Eye (tissue), 1 donor: Measurements from ENCODE around the gene PLEKHG7.
A peak's percentile ranks its signal among the peaks of the same experiment; 100 is the strongest.
"Not testable (repeated sequence)": the region's sequence is repeated elsewhere in the genome, so short reads cannot be mapped to it uniquely, and the experiment has no call there.

ENCODE experiments used
- DNase-seq: peaks from one replicate; pipeline ENCODE4 v3.0.0-alpha.2; 2015

The PLEKHG7 gene

DNA sequence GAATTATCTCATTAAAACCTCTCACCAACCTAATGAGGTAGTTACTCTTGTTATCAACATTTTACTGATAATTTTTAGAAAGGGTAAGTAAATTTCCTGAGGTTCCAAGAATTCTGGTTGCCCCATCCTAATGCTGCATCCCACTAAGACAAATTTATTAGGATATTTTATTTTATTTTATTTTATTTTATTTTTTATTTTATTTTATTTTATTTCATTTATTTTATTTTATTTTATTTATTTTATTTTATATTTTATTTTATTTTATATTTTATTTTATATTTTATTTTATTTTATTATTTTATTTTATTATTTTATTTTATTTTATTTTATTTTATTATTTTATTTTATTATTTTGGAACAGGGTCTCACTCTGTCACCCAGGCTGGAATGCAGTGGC is 46.9 kb downstream of the PLEKHG7 start:
- DNase-seq, result not testable (repeated sequence)

DNA sequence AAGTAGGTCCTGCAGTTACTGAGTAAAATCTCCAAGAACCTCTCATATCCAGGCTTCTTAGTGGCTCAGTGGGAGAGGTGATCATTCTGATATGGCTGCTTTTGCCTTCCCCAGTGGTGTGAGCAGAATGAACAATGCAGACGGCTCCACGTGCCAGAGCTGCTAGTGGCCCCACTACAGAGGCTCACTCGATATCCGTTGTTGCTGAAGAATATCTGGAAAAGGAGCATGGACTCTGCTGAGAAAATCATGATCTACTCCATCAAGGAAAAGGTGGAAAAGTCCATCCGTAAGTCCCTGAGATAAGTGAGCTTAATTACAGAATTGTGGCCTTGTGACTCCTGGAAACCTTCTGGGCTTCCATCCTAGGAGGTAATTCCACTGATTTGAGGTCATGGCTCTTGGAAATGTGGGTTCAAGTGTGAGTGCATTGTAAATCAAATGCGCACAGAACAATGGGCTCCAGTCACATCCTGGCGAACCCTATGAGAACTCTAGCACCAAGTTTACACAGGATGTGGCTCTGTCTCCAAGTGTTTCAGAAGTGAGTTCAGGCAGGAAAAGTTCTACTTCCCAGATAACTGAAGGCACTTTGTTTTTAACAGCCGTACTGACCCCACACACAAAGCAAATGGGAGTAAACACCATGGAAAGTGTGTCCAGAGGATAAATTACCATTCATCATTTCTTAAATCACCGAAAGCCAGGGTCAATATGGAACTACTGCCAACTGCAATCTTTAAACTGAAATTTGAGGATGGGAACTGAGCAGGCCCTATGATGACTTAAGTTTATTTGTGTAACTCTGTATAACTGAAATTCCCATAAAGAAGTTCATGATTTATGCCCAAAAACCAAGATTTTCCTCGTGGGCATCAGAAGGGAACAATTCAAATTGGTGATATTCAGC is 51.4 kb downstream of the PLEKHG7 start:
- no peak for DNase-seq

DNA sequence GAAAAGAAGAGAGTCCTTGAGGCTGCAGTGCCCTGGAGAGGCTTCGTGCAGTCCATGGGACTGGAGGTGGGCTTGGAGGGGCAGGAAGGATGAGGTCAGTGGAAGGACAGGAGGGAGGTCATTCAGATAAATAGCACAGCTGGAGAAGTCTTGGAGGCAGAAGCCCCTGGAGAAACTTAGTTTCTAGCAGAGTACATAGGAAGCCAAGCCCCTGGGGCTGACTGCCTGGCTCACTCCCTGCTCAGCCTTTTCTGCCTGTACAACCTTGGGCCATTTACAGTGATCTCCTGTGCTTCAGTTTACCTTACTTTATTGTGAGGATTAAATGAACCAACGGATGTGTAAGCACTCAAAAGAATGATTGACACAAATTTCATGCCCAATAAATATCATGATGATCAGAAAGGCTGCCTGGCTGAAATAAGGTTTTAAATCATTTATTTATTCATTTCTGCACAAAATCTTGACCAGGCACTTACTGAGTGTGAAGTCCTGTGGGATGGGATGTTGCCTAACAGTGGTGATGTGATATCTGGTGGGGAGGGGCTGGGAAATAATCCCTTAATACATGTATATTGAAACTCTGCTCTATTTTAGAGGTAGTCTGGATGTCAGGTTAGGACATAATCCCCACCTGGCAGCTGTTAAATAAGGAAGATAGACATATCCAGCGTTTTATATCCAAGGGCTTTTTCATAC is 54.3 kb downstream of the PLEKHG7 start:
- no peak for DNase-seq

DNA sequence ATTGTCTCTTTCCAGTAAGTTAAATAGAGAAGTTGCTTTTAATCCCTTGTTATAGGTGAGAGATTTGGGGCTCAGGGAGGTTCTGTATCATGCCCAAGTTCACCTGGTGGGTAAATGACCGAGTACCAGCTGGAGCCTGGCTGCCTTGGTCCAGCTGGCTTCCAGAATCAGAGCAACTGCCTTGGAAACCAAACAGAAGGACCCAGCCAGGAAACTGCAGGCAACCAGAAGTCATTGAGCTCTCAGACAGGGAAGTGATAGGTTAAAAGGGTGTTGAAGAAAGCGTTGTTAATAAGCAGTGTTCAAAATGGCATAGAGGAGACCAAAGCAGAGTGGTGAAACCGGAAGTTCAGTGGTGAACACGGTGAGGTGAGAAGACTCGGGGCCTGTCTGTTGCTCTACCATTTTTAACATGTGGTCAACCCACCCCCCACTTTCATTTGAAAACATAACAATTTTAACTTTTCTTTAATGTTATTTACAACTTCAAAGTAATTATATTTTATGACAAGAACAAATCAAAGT is 54.9 kb downstream of the PLEKHG7 start:
- DNase-seq, result no peak

DNA sequence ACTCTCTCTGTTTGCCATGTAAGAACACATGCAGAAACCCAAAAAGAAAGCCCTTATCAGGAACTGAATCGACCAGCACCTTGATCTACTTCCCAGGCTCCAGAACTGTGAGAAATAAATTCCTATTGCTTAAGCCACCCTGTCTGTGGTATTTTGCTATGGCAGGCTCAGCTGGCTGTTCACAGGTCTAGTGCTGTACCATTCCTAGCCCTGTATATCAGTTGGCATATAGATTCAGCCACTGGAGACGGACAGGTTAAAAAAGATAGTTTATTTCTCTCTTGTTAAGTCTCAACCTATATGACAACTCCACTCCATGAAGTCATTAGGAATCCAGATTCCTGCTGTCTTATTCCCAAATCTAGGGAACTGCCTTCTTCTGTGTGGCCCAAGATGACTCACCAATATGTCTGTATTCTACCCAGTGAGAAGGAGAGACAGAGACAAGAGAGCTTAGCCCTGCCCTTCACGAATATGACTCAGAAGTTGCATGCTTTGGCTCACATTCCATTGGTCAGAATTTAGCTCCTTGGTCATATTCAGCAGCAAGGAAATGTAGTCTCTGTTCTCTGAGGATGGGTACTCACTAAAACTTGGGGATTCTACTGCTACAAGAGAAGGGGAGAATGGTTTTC is 57.0 kb downstream of the PLEKHG7 start:
- no peak for DNase-seq

DNA sequence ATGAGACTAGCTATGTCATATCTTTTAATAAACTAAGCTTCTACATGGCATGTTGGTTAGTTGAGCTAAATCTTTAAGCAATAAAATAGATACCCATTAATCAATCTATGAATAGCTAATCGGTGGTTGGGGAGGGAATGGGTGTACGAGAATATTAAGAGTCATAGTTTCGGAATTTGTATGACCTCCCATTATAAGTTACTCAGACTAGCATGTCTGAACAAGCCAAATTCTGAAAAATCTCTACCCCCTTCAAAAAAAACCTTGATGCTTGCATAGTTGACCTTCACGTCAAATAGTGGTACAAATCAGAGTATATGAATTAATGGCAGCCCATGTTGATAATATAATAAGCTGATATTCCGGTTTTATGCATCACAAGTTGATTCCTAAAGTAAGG is 60.0 kb downstream of the PLEKHG7 start:
- no peak for DNase-seq

DNA sequence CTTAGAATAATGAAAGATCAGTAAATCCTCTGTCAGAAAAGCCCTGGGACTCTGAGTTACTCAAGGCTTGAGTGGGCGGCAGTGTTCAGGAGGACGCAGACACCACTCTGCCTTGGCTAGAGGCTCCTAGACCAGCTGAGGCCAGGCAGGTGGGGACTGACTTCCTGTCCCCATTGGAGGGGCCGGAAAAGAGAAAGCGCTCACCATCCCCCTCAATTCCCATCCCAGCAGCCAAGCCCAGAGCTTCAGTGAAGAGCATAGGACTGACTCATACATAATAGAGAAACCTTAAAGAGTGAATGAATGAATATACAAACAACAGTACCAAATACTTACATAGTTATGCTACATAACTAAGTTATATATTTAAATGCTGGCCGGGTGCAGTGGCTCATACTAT is 62.0 kb downstream of the PLEKHG7 start:
- no peak for DNase-seq

DNA sequence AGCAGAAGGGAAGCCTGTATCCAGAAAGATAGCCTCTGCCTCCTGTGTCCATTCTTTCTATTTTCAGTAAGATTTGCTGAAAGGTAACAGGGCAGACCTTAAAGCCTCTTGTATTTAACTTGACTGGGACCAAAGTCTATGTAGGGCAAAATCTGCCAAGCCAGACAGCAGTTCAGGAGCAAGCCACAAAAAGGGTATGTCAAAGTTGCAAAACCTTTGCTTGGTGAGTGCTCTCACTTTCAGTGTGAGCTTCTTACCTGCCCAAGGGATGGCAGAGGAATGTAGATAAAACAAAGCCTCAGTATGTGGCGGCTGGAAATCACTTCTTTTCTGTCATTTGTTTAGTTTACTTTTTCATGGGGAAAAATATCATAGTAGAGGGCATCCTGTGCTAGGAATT is 63.1 kb downstream of the PLEKHG7 start:
- DNase-seq, result no peak

DNA sequence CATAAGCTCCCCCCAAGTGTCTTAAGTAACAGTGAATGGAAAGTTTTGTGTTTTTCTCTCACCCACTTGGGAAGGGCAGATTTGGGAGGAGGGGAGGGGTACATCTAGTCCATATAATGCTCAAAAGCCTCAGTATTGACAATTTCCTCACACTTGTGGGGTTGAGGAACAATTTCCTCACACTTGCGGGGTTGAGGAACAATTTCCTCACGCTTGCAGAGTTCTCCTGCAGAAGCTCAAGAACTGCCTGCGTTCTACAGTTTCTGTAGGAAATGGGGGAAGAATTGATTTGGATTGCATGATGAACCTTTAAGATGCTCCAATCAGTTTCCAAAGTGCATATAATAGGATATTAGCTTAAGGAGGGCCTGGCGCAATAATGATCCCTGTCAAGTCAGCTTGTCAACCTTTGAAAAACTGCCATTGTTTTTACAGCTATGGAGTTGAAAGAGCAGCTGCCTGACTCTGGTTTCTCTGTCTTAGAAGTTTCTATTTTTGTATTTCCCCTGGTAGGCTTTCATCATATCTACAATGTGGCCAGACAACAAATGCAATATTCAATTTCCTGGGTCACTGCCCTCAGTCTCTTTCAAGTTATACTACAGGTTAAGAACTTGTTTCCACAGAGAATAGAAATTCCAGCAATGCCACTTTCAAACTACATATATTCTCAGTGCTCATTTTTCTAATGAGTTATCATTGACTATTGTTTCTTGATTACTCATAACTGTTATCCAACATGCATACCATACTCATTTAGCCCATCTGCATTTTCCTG is 66.5 kb downstream of the PLEKHG7 start:
- no peak for DNase-seq

DNA sequence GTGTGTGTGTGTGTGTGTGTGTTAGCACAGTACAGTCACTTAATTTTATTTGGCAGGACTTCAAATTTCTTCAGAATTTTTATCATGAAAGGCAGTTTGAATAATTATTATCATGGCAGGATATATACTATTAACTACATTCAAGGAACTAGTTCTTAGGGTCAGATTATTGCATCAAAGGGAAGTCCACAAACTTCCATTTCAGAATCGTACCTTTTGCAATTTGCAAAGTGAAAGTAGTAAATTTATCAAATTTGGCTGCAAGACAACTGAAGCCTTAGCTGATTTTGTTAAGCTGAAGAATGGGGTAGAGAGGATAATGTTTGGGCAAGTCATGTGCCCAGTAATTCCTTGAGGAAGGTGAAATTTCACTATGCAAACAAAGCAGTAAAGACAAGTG is 68.2 kb downstream of the PLEKHG7 start:
- no peak for DNase-seq

DNA sequence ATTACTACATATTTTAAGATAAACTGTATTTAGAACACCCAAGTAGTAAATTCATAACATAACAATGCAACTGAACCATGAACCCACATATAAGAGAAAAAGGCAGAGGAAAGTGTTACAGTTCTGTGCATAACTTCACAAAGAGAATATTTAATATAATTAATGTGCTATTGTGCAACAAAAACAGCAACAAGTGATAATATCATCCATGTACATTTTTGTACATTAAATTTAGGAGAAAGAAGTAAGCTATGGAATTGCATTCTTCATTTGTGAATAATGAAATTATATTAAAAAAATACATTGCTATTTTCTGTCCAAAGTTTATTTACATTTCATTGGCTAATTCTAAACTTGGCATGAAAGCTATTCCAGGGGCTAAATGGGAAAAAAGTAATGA is 72.6 kb downstream of the PLEKHG7 start:
- DNase-seq, result no peak

DNA sequence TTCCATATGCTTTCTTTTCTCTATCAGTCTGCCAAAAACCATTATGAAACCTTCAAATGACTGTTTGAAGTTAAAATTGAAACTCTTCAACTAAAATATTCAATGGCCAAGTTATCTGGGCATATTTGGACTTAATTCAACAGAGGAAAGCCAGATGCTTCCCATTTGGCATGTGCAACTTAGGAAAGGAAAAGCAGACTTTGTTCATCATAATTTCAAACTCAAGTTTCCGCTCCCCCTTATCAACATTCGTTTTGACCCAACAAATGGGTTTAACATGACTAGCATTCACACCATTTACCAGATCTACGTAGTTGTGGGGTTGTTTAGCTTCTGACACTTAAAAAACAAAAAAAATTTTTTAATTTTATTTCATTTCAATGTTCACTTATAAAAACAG is 75.7 kb downstream of the PLEKHG7 start:
- no peak for DNase-seq

DNA sequence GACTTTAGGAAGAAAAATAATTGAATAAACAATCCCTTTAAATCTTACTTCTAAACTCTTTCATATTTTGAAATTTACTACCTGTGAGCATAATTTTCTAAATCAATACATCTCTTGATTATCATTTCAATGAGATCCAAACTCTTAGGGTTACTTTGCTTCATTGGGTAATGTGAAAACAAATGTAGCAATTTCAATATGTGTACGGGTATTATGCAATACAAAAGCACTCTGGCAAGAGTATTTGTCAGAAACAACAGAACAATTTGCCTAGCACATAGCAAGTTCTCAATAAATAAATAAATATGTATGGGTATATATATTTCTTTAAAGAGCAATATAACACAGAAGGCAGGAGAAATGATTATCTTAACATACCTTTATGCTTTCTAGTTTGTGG is 77.1 kb downstream of the PLEKHG7 start:
- DNase-seq, result no peak

DNA sequence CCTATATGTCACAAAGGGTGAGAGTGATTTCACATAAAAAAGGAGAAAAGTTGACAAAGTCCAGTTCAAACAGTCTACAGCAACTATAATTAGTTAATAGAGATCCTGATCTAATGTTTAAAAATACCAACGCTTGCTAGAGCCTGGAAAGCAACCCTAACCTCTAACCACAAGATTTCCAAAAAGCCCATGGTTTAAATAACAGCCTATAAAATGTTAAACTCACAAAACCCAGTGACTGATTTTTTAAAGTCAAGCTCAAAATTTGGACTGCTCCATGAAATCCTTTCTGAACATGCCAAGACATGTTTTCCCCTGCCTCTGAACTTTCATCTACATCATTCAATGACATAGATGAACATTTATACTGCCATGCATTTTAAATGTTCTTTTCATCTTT is 81.6 kb downstream of the PLEKHG7 start:
- no peak for DNase-seq

DNA sequence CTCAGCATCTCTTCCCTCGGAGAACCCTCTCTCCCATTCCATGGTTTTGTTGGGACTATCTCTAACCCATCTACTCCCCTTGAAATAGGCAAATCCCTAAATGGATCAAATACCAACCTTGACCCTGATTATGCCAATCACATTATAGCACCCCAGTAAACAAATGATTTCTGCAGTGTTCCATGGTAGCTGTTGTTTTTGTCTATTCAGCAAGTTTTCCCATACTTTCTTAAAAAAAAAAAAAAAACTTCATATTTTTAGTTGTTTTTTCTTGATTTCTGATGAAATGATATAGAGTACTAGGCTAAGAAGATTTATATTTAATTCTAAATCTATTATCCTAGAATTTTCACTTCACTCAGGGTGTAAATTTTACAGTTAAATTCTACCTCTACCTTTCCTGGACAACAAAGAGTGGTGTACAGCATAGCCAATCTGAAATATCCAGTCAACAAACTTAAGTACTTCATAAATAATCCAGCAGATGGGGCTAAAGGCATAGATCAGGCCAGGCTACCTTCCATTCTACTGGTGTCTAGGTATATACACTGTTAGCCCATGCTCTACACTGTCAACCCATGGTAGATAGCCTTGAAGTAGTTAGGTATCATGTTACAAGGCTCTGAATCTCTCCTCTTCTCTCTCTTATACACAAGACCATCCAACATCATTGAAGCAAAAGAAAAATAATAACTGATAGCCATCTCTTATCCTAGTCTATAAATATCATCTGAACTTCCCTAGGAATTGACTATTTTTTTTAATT is 82.2 kb downstream of the PLEKHG7 start:
- peak; percentile 86 for DNase-seq

DNA sequence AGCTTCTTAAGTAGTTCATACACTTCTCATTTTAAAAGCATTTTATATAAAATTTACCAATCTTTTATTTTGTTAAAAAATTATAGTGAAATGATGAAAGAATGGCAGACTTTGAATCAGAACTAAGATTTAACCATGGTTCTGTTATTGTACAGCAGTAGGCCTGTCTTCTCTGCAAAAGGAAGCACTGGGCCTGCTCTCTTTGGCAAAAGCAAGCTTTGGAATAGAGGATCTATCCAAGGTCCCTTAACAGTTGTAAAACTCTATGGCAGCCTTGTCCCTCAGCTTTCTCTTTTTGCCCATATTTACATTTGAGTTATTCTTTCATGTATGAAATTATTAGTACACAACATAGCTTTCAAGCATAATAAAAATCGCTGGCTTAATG is 82.8 kb downstream of the PLEKHG7 start:
- DNase-seq, result no peak

DNA sequence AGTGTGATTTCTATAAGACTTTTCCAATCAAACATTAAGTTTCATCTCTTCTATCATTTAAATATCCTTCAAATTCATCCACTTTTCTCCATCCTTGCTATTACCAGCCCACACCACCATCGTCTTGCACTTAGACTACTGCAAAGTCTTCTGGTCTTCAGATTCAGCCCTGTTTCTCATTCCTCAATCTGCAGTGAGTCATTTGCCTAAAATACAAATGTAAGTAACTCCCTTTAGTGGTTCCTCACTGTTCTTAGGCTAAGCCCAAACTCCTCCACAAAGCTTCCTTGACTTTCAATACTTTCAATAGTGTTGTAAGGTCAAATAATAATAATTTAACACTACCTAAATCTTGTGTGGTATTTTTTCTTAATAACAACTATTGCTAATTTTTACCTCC is 83.3 kb downstream of the PLEKHG7 start:
- DNase-seq, result no peak

DNA sequence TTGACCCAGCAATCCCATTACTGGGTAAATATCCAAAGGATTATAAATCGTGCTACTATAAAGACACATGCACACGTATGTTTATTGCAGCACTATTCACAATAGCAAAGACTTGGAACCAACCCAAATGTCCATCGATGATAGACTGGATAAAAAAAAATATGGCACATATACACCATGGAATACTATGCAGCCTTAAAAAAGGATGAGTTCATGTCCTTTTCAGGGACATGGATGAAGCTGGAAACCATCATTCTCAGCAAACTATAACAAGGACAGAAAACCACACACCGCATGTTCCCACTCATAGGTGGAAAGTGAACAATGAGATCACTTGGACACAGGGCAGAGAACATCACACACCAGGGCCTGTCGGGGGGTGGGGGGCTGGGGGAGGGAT is 91.6 kb downstream of the PLEKHG7 start:
- DNase-seq, result not testable (repeated sequence)

DNA sequence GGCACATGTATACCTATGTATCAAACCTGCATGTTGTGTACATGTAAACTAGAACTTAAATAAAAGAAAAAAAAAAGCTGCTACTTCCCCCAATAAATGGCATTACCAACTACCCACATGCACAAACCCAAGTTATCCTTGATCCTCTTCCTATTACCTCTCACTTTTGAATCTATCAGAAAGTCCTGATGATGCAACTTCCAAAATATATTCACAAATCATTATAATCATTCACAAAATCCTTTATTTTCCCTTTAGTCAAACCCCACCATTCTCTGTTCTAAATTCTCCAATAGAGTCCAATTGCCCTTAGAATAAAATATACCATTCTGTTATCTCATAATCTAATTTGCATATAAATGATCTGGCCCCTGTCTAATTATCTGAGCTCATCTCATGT is 92.0 kb downstream of the PLEKHG7 start:
- no peak for DNase-seq

DNA sequence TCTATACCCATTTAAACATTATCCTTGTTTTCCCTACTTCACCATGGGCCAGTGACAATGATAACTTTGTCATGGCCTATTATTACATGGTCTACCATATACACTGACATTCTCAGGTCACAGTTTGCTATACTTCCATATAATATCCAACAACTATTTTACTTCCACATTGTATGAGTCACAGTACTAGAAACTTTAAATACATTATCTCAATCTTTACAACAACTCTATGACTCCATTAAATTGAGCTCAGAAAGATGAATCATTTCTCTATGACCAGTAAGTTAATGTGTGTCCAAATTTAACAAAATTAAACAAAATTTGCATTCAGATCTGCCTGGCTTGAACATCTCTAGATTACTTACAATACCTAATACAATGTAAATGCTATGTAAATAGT is 93.9 kb downstream of the PLEKHG7 start:
- no peak for DNase-seq

DNA sequence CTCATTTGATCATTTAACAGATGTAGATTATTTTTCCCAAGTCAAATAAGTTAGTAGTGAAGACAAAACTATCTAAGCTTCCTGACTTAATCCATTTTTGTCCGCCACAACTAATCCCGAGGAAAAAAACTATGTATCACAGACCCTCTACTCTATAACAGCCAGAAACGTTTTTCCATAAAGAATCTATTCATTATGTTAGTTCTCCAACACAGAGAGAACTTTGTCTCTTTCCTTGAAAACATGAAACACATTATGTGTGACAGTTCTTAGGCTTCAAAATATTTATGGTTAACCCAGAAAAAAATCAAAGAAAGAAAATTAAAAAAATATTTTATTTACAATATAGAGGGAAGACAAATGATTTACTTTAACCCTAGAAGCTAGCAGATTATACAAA is 100.1 kb downstream of the PLEKHG7 start:
- peak; percentile 15 for DNase-seq

DNA sequence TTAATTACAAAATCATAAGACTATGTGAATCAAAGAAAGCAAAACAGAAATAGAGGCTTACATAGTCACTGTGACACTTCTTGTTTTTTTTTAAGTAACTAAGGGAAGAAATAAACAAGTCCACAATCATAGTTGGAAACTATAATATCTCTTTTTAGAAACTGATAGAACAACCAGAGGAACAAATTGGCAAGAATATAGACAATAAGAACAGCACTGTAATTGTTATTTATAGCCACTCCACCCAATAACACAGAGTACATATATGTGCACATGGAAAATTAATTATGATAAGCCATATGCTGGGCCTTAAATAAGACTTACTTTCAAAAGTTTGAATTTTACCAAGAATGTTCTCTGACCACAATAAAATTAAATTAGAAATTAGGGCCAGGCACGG is 101.1 kb downstream of the PLEKHG7 start:
- no peak for DNase-seq
